Bladder microvascular endothelial cell (primary cell): ENCODE results near the gene TMED1. TPM values are rescaled to one million over a fixed set of nuclear protein-coding genes. Genes with fewer than 3 reads are reported as not detected.

ENCODE experiments used
- total RNA-seq: library from RNA; depleted of rRNA; stranded (reverse); fragments of >200 nt; gene quantifications from 2 replicates; pipeline ENCODE4 v1.2.3, GENCODE V29; 2014

The TMED1 gene, protein sequence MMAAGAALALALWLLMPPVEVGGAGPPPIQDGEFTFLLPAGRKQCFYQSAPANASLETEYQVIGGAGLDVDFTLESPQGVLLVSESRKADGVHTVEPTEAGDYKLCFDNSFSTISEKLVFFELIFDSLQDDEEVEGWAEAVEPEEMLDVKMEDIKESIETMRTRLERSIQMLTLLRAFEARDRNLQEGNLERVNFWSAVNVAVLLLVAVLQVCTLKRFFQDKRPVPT
- total RNA-seq: 30.3 and 55.0 TPM in 2 replicates

GRCh38 chr19:10835754-10836478, at the start of gene TMED1:
Gene TMED1 (minus strand): TSS chr19:10836212. CDS start chr19:10836191, 21 bp downstream.

DNA sequence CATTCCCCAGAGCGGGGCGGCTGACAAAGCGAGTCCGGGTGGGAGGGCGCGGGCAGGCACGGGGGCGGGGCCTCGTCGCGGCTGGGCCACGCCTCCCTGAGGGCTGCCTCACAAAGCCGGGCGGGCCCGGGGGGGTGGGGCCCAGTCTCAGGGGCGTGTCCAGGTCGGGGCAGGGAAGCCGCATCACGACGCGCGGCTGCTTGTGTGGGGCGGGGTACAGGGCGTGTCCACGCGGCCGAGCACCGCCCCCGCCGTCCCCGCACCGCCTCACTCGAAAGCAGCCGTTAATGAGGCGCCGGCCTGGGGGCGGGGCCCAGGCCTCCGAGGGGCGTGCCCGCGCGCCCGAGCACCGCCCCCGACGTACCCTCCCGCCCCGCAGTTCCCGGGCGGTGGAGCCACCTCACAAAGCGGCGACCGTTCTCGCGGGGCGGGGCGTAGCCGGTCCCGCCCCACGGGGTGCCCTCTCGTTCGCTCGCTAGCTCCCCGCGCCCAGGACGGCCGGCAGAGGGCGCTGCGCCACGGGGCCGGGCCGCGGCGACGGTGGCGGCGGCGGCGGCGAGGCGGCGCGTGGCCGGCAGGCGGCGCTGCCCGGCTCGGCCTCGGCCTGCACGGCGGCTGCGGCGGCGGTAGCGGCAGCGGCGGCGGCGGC, 35.1 kb upstream of the TMED1 start, which contains the start of gene CARM1:
Gene CARM1 (plus strand): TSS at position 599 of the 649 bp plus-strand sequence. CDS start 150 bp downstream, outside the sequence.

DNA sequence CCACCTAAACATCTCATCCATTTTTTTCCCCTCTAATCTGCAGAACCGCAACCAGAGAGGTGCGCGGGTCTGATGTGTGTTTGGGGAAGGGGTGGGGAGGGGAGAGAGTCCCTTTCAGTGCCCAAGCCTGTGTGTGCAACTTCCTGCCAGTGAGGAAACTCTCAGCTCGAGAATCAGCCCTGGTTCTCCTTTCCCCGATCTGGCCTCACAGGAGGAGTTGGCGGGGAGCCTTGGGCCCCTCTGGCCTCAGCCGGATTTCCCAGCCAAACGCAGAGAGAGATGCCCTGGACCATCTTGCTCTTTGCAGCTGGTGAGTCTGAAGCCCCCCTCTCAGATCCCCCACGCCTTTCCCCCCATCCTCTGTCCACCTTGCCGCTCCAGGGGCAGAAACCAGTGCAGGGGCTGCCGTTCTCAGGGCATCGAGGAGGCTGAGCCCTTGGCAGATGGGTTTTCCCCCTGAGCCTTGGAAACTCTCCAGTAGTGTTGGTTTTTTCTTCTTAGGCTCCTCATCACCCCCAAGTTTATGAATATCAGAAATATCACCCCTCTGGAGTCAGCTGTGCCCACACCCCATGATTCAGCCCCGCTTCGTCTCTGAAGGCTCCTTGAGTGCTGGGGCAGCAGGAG, 12.3 kb upstream of the TMED1 start, which contains the start of gene C19orf38:
Gene C19orf38 (plus strand): TSS at position 186 of the 627 bp plus-strand sequence. CDS start 94 bp downstream, at position 280.

Other genes starting within 250 kb of the TMED1 start
- 0.13 TPM in 1 of 2 replicates, not detected in the other for gene AP1M2, start 248.9 kb downstream of the TMED1 start, total RNA-seq
- 45.5 and 88.3 TPM in 2 replicates for gene SLC44A2, start 210.7 kb downstream of the TMED1 start, total RNA-seq
- 74.3 and 149 TPM in 2 replicates for gene ILF3, start 181.9 kb downstream of the TMED1 start, total RNA-seq
- gene QTRT1, start 134.8 kb downstream of the TMED1 start, total RNA-seq: 19.6 and 27.8 TPM in 2 replicates
- gene DNM2, start 118.1 kb downstream of the TMED1 start, total RNA-seq: 86.9 and 167 TPM in 2 replicates
- gene C19orf38, start 12.2 kb upstream of the TMED1 start, total RNA-seq: 0.16 and 0.25 TPM in 2 replicates
- gene CARM1, start 35.3 kb upstream of the TMED1 start, total RNA-seq: 16.2 and 28.3 TPM in 2 replicates
- gene YIPF2, start 92.4 kb upstream of the TMED1 start, total RNA-seq: 58.8 and 76.4 TPM in 2 replicates
- 22.3 and 26.2 TPM in 2 replicates for gene TIMM29, start 92.6 kb upstream of the TMED1 start, total RNA-seq
- gene SMARCA4, start 124.8 kb upstream of the TMED1 start, total RNA-seq: 45.3 and 158 TPM in 2 replicates